Ectodermal cell (in vitro differentiated cells): ENCODE results near the gene SS18.

Experiments
- H3K27ac ChIP-seq: 2 replicates; pipeline ENCODE4 v1.7.0; 2013; ENCODE audit warnings: mild to moderate bottlenecking, low read depth, low read length; ENCODE audit not compliant: insufficient read depth, poor library complexity, severe bottlenecking
- H3K27me3 ChIP-seq: 2 replicates; pipeline ENCODE4 v1.7.0; 2013; ENCODE audit warnings: mild to moderate bottlenecking, low read length; ENCODE audit not compliant: insufficient read depth, control insufficient read depth, poor library complexity, severe bottlenecking
- H3K36me3 ChIP-seq: one replicate; pipeline ENCODE4 v1.7.0; 2013; ENCODE audit warnings: low read length; ENCODE audit not compliant: control insufficient read depth, insufficient read depth
- H3K4me1 ChIP-seq: one replicate; pipeline ENCODE4 v1.7.0; 2013; ENCODE audit warnings: low read length; ENCODE audit not compliant: control insufficient read depth, insufficient read depth
- H3K4me3 ChIP-seq: 2 replicates; pipeline ENCODE4 v1.7.0; 2013; ENCODE audit warnings: low read depth, low read length, control low read depth; ENCODE audit not compliant: insufficient read depth
- H3K9me3 ChIP-seq: 2 replicates; pipeline ENCODE4 v1.7.0; 2013; ENCODE audit warnings: mild to moderate bottlenecking, low read length, moderate library complexity; ENCODE audit not compliant: control insufficient read depth
- WGBS, 2 experiments: methylation state at CpG; one replicate each; pipeline ENCODE4 v1.1.7; 2013; ENCODE audit warnings: missing lambda C conversion rate in 2 of 2; 5-methylcytosine and 5-hydroxymethylcytosine counted together

The SS18 gene

DNA sequence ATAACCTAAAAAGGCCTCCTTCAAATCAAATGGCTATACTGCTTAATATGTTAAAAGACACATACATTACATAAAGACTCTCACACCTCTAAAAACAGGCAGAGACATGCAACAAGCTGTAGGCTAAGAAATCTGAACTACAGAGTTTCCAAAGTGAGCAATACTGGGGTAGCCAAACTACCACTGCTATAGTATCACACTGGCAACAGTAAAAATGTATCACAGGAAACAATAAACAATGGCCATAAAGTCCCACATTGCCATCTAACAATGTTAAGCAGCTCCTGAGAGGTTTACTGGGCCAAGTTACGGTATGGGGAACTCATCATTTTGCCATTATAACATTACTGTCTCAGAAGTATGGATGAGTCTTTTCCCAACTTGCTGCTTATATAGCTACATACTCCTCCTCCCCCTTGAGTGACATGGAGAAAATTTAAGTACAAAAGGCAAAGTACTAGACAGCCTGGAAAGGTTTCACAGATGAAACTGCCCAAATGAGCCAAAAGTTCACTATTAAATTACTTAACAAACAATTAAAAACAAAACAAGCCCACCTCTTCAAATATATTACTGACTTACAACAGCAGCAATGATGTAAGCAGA lies 50.3 kb downstream of the SS18 start:
- Histone ChIP-seq H3K27ac (no peak overlapping the region), H3K36me3 (peaks cover 8% of the 10 kb centered on the region), H3K27me3 (no peaks in the 10 kb centered on the region), H3K4me3 (no peak overlapping the region), H3K9me3 (no peaks in the 10 kb centered on the region), H3K4me1 (no peaks in the 10 kb centered on the region)
- 94 to 100% methylated on average over 1 of the region's 1 CpG for WGBS, 2 experiments

DNA sequence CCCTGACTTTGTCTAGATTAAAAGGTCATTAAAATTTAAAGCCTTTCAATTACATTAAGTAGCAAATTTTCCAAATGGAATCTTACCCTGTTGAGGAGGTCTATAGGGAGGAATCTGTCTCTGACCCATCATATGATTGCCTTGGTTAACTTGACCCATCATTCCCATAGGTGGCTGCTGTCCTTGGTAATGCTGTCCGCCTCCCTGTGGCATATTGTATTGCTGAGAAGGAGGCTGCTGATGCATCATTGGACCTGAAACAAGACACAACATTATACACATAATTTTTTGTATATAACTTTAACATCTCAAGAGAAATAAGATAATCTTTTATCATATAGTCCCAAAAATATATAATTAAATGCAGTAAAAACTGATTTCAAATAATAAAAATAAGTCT lies 51.2 kb downstream of the SS18 start:
- Histone ChIP-seq H3K36me3 (peaks cover 12% of the 10 kb centered on the region), H3K4me1 (no peaks in the 10 kb centered on the region), H3K9me3 (no peaks in the 10 kb centered on the region), H3K27ac (no peak overlapping the region), H3K4me3 (no peak overlapping the region), H3K27me3 (no peaks in the 10 kb centered on the region)
- 89 to 100% methylated on average over 1 of the region's 1 CpG for WGBS, 2 experiments

DNA sequence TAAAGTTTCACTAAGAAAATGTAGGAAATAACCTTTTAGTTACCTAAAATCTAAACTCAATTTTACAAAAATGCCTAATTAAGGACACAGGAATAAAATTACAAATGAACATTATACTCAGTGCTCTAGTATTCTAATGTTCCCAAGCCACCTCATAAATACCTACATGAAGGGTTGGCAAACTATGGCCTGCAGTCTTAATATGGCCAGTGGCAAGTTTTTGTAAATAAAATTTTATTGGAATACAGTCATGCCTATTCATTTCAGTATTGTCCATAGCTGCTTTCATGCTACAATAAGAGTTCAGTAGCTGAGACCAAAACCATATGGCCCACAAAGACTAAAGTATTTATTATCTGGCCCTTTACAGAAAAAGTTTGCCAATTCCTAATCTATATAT lies 53.8 kb downstream of the SS18 start:
- Histone ChIP-seq H3K4me1 (no peaks in the 10 kb centered on the region), H3K36me3 (peaks cover 12% of the 10 kb centered on the region), H3K27me3 (no peaks in the 10 kb centered on the region), H3K4me3 (no peak overlapping the region), H3K9me3 (no peaks in the 10 kb centered on the region), H3K27ac (no peak overlapping the region)

DNA sequence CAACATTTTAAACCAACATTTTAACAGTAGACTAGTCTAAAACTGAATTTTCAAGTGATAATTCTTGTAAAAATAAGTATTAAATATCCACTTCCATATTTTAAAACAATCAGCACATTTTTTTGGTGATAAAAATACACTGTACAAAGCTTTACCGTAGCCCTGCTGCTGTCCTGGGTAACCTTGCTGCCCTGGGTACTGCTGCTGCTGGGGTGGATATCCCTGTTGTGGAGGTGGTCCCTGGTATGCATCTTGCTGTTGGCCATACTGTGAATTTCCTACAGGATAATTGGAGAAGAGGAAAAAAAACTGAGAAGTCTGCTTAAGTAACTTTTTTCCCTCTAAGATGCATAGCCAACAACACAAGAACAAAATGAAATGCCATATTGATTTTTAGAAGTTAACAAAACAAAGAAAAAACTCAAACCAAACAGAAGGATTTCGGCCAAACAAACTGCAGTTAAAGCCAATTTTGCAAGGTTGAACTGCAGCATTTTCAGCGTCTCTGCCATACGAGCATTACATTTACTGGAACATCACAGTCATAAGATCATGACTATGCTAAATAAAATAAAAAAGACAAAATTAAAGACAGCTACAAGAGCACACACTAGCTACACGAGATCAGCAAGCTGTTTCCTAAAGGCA lies 55.4 kb downstream of the SS18 start:
- H3K9me3 ChIP-seq: no peaks in the 10 kb centered on the region
- WGBS, 2 experiments: 94 to 96% methylated on average over 4 of the region's 5 CpGs
- H3K36me3 ChIP-seq: peaks cover 12% of the 10 kb centered on the region

DNA sequence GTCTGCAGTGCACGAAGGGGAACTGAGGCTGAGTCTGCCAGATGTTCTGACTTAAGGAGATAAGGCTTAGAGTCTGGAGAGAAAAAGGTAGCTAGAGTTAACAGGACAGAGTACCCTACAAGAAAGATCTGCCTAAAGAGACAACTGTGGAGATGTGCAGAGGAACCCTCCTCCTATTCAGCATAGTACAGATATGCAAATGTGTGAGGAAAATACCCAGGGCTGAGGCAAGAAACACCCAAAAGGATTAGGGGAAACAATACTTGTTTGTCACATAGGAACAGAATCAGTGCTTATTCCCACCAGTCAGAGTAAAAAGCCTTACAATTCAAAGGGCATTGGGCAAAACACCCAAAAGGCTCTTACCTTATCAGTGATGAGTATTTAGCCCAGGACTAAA lies 67.8 kb downstream of the SS18 start:
- no peaks in the 10 kb centered on the region for H3K27me3 ChIP-seq
- H3K9me3 ChIP-seq: no peaks in the 10 kb centered on the region
- peaks cover 29% of the 10 kb centered on the region for H3K36me3 ChIP-seq
- no peaks in the 10 kb centered on the region for H3K4me1 ChIP-seq
- H3K4me3 ChIP-seq: no peak overlapping the region
- no peak overlapping the region for H3K27ac ChIP-seq
- 56 to 58% methylated on average over 1 of the region's 1 CpG for WGBS, 2 experiments

More for the DNA sequence above, 55.4 kb downstream of the SS18 start:
- no peak overlapping the region for H3K27ac ChIP-seq
- no peaks in the 10 kb centered on the region for H3K4me1 ChIP-seq
- no peak overlapping the region for H3K4me3 ChIP-seq
- no peaks in the 10 kb centered on the region for H3K27me3 ChIP-seq

DNA sequence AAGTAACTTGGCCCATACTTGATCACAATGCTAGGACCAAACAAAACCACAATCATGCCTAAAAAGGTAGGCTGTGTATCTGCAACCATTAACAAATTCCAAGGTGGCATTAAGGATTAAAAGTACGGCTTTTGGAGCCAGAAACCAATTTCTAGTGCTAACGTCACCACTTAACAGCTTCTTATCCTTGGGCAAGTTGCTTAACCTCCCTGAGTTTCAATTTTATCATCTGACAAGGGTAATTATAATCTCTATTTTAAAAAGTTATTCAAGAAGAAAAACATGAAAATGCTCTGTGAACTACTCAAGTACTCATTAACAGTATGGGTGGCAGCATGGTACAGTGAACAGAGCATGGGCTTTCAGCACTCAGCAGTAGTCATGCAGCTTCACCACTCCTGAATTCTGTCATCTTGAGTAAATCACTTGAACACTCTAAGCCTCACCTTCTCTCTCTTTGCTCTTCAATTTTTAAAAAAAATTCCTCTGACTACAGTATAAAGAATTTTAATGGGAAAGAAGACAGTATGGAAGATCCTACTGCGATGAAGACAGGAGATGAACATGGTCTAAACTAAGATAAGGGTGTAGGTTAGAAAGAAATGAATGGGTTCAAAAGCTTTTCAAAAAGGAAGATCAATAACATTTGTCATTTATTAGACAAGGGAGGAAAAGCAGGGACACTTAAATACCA lies 69.2 kb downstream of the SS18 start:
- Histone ChIP-seq H3K36me3 (peaks cover 26% of the 10 kb centered on the region), H3K4me3 (no peak overlapping the region), H3K9me3 (no peaks in the 10 kb centered on the region), H3K4me1 (no peaks in the 10 kb centered on the region), H3K27ac (no peak overlapping the region), H3K27me3 (no peaks in the 10 kb centered on the region)
- 97 to 98% methylated on average over 3 of the region's 3 CpGs for WGBS, 2 experiments

DNA sequence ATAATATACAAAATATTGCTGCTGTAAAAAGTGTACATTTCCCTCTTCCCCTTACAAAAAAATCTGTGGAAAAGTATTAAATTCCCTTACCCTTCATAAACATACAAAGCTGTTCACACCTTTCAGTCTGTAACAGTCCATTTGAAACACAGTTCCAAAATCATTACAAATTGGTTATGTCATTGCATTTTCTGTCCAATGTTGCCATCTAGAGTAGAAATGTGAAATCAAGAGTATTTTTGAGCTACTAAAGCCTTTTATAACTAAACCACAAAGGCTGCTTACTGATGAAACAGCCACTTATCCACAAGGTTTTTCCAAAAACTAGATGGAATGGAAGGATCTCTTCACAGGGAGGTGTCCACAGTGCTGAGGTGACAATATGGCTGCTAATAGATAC lies 72.5 kb downstream of the SS18 start:
- Histone ChIP-seq H3K27ac (no peak overlapping the region), H3K4me1 (no peaks in the 10 kb centered on the region), H3K36me3 (peaks cover 20% of the 10 kb centered on the region), H3K4me3 (no peak overlapping the region), H3K9me3 (no peaks in the 10 kb centered on the region), H3K27me3 (no peaks in the 10 kb centered on the region)

DNA sequence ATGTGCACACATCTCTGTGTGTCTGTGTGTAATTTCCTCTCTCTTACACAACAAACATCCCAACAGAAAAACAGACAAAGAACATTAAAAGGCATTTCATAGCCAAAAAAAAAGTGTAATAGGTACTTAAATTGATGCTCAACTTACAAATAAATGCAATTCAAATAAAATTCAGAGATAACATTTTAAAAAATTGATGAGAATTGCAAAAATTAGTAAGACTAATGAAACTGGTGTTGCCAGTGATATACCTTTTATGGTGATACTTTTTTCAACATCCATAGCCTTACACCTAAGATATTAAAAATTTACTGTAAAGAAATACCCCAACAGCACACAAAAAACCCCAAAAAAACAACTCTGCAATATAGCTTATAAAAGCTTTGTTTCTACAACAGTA lies 76.0 kb downstream of the SS18 start:
- Histone ChIP-seq H3K27ac (no peak overlapping the region), H3K36me3 (peaks cover 10% of the 10 kb centered on the region)

DNA sequence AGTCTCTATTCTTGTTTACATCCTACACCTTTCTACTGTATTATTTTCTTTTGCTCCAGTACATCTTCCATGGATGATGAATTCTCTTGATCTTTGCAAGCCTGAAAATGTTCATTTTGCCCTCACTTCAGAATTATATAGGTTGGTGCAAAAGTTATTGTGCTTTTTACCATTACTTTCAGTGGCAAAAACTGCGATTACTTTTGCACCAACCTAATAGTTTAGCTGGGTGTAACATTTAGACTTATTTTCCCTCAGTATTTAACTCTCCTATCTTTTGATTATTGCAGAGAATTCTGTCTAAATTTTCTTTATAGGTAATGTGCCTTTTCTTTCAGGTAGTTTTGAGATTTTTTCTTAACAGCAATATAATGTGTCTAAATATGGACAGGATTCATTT lies 81.8 kb downstream of the SS18 start:
- Histone ChIP-seq H3K27me3 (no peaks in the 10 kb centered on the region), H3K4me1 (no peaks in the 10 kb centered on the region), H3K9me3 (no peaks in the 10 kb centered on the region), H3K36me3 (no peaks in the 10 kb centered on the region), H3K27ac (no peak overlapping the region), H3K4me3 (no peak overlapping the region)
- WGBS, 2 experiments: 91% methylated on average over 1 of the region's 1 CpG; no CpG with 5 or more reads in 1 of the 2 experiments

More for the DNA sequence above, 76.0 kb downstream of the SS18 start:
- Histone ChIP-seq H3K27me3 (no peaks in the 10 kb centered on the region), H3K9me3 (no peaks in the 10 kb centered on the region), H3K4me1 (no peaks in the 10 kb centered on the region), H3K4me3 (no peak overlapping the region)

DNA sequence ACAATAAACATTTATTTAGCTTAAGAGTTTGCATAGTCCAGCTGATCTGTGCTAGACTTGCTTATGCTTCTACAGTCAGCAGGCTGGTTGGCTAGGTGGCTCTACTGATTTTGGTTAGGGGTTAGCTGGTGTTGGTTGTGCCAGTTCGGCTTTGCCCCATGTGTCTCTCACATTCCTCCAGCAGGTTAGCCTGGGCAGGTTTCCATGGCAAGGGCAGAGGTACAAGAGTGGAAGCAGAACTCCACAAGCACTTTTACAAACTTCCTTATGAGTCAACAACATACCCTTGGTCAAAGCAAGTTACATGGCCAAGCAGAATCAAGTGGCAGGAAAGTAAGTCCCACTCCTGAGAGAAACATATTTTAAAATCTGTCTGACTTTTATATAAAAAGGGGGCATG lies 82.3 kb downstream of the SS18 start:
- Histone ChIP-seq H3K4me1 (no peaks in the 10 kb centered on the region), H3K9me3 (no peaks in the 10 kb centered on the region), H3K27ac (no peak overlapping the region), H3K4me3 (no peak overlapping the region), H3K36me3 (no peaks in the 10 kb centered on the region), H3K27me3 (no peaks in the 10 kb centered on the region)
- 95 to 100% methylated on average over 1 of the region's 1 CpG for WGBS, 2 experiments
